ENCODE data around the gene DUSP9.
"Not testable (repeated sequence)": the region's sequence is repeated elsewhere in the genome, so short reads cannot be mapped to it uniquely, and the experiment has no call there.

- TF ChIP-seq CTCF (IDR thresholded peaks at IDR 0.05; ENCODE audit: extremely low read depth in 1 of 2, insufficient read depth in 1 of 2, low read depth in 1 of 2, low read length in 2 of 2); MYC (IDR thresholded peaks at IDR 0.05; ENCODE audit: low read depth, low read length); FOS (IDR thresholded peaks at IDR 0.05; ENCODE audit: borderline replicate concordance, insufficient read depth, low read length); POLR2A (IDR thresholded peaks at IDR 0.05; ENCODE audit: low read depth, low read length); POLR2AphosphoS5 (IDR thresholded peaks at IDR 0.05; ENCODE audit: insufficient read depth, low read depth, low read length): not testable (repeated sequence)
Observed at GRCh38 chrX:153696538-153696937, 49.5 kb downstream of the DUSP9 start.
